GM13976 (cell line): ENCODE measurements around the gene ADCY2.

Source experiments
- DNase-seq: peaks from one replicate; pipeline ENCODE4 v3.0.0; 2012; ENCODE audit warnings: low spot score
- CTCF ChIP-seq: IDR thresholded peaks from 2 replicates; pipeline ENCODE4 v1.5.1; 2012; ENCODE audit warnings: borderline replicate concordance, mild to moderate bottlenecking; ENCODE audit not compliant: insufficient read depth; ENCODE audit errors: extremely low read depth, missing control alignments, control extremely low read depth
- in situ Hi-C: fragments of 300-500 bp; cut with MboI; formaldehyde crosslinking; loops from one replicate; pipeline ENCODE4 v1.12.0; 2022; ENCODE audit warnings: low sequenced_read_pairs, mixed read lengths, inconsistent platforms; ENCODE audit not compliant: unreplicated experiment

ADCY2 gene

GRCh38 chr5:7435503-7435902, 39.6 kb downstream of the ADCY2 start:
- in situ Hi-C loops = no loop called here
- TF ChIP-seq CTCF = no peak
- DNase-seq = no peak

DNA sequence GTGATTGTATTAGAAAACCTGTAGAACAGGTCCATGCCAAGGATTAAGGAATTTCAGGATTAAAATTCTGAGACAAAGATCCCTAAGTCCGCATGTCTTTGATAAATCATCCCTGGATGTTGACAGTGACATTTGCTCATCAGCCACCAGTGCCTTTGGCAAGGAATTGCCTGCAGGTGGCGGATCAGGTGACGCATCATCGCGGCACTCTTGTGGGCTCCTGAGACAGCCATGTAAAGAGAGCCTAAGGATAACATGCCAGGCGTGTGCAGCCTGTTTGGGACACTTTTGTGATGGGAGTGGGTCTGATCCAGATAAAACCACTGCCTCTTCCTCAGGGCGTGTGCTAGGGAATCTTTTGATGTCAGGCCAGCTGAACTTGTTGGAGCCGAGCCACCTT, 40.6 kb downstream of the ADCY2 start:
- in situ Hi-C loops = no loop called here
- TF ChIP-seq CTCF = no peak
- no peak for DNase-seq

GRCh38 chr5:7437836-7438235, 41.9 kb downstream of the ADCY2 start:
- DNase-seq = no peak
- in situ Hi-C loops = no loop called here
- TF ChIP-seq CTCF = no peak

GRCh38 chr5:7445068-7445467, 49.1 kb downstream of the ADCY2 start:
- TF ChIP-seq CTCF = no peak
- in situ Hi-C loops = no loop called here
- no peak for DNase-seq

GRCh38 chr5:7445831-7446230, 49.9 kb downstream of the ADCY2 start:
- in situ Hi-C loops = no loop called here
- TF ChIP-seq CTCF = no peak
- DNase-seq = no peak

DNA sequence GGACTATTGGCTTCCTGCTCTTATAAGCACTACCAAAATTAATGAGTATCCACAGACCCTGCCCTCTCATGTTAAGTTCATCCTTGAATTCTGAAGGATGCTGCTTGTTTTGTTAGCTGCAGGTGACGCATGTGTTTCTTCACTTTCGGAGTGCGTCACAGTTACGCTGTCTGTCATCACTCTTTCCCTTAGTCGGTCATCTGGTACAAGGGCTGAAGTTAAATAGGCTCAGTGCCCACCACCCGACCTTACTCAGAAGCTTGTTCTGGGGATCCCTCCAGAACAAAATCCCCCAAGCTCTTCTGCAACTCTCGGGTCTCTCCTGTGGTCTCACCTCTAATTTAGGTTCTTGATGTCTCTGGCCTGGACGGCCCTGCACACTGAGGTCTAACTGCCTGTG, 51.0 kb downstream of the ADCY2 start:
- in situ Hi-C loops = no loop called here
- no peak for TF ChIP-seq CTCF
- no peak for DNase-seq

- TF ChIP-seq CTCF = no peak
- no peak for DNase-seq
- in situ Hi-C loops = no loop called here
Measured at GRCh38 chr5:7453947-7454346, 58.0 kb downstream of the ADCY2 start.
